Kidney tubule cell (primary cell): ENCODE measurements around the gene PRKCA.
"Not testable (repeated sequence)": the region's sequence is repeated elsewhere in the genome, so short reads cannot be mapped to it uniquely, and the experiment has no call there.

ENCODE experiments used
- DNase-seq: peaks from one replicate; pipeline ENCODE4 v3.0.0-alpha.2; 2018; ENCODE audit warnings: low spot score

The PRKCA gene

DNA sequence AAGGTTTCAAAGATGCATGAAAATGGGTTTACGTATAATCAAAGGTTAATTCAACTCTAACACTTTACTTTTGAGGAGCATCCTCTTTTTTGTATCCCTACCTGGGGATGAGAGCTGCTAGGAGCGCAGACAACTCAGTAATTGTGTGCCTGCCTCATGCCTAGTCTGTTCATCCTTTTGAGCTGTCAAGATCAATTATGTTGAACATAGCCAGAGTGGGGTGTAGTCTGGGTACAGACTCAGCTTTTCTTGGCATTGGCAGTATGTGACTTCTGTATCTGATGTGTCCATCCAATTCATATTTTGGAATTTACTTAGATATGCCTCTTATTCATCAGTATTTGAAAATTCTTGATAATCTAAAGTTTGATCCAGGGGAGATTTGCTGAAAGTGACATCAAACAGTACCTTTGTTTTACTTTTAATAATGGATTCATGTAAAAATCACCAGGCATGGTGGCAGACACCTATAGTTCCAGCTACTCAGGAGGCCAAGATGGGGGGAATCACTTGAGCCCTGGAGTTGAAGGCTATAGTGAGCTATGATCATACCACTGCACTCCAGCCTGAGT is 24.1 kb downstream of the PRKCA start:
- no peak for DNase-seq

- no peak for DNase-seq
These were observed 28.2 kb downstream of the PRKCA start for GRCh38 chr17:66330646-66331037.

- DNase-seq: no peak
These were observed 28.8 kb downstream of the PRKCA start for GRCh38 chr17:66331038-66331816.

- DNase-seq: no peak
These were observed 33.4 kb downstream of the PRKCA start for GRCh38 chr17:66335797-66336196.

DNA sequence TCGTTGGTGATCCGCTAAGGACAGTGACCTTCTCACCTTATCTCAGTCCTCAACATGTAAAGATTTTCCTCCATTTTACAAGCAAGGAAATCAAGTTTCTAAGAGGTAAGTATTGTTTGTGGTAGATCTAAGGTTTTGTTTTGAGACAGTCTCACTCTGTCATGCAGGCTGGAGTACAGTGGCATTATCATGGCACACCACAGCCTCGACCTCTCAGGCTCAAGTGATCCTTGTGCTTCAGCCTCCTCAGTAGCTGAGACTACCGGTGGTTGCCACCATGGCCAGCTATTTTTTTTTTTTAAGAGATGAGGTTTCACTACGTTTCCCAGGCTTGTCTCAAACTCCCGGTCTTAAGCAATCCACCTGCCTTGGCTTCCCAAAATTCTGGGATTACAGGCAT is 34.9 kb downstream of the PRKCA start:
- DNase-seq: no peak

GRCh38 chr17:66337866-66338485 is 35.6 kb downstream of the PRKCA start:
- no peak for DNase-seq

GRCh38 chr17:66338937-66339336 is 36.5 kb downstream of the PRKCA start:
- no peak for DNase-seq

DNA sequence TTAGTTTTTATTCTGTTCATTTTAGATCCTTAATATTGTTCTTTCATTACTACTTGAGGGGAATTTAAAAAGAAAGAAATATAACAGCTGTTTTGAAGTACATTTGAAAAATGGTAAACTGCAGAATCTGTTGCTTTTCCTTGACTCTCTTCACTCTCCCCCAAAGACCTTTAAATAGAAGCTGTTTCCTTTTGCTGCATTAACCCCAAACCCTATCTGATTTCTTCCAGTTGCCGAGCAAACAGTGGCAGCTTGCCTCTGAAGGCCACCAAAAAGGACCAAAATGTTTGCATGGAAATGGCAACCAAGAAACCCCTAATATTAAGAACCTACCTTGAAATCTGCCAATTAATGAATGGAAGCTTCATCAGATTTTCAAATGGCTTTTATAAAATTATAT is 37.1 kb downstream of the PRKCA start:
- no peak for DNase-seq

DNA sequence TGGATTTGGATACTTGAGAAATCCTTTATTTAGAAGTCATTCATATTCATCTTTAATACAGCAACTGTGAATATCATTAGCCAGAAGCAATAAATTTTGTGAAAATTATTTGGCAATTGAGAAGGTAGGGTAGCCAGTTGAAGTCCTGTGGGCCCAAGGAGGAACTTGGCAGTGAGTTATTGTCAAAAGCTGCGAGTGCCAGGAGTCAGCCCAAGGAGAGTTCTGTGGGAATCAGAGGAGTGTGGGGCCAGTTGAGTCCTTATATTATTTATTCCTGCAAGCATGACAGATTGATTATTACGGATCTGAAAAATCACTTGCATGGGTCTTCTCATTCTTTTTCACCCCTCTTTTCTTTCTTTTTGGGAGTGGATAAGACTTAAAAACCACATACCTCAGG is 38.3 kb downstream of the PRKCA start:
- DNase-seq: no peak

GRCh38 chr17:66341462-66341861 is 39.0 kb downstream of the PRKCA start:
- DNase-seq: peak; percentile 33

DNA sequence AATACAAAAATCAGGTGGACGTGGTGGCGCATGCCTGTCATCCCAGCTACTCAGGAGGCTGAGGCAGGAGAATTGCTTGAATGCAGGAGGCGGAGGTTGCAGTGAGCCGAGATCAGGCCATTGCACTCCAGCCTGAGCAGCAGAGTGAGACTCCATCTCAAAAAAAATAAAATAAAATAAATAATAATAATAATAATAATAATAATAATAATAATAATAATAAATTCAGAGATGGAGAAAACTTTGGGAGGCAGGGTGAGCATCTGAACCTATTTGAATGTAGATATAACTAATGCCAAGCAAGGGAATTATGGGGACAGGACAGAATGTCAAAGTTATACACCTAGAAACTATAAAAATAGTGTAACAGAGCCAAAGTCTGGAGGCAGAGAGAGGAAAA is 39.9 kb downstream of the PRKCA start:
- not testable (repeated sequence) for DNase-seq

DNA sequence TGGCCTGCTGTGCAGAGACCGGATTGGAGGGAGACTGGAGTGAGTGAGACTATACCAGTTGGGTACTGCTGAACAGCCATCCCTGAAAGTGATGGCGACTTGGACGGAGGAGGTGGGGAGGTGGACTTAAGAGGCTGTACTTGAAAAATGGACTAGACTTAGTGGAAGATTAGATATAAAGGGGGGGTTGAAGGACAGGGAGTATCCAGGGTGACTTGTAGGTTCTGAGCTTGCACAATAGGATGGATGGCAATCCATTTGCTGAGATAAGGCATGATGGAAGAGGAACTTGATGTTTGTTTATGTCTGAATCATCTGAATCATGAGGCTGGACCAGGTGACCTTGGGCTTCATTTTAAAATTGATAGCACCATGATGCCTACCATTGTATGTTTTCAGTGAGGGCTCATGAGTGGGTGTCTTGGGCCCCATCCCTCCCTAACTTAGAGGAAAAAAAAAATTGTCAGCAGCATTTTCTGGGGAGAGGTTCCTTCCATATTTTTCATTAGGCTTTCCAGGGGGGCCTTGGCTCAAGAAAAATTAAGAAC is 41.2 kb downstream of the PRKCA start:
- DNase-seq: no peak

GRCh38 chr17:66344473-66344872 is 42.1 kb downstream of the PRKCA start:
- no peak for DNase-seq

DNA sequence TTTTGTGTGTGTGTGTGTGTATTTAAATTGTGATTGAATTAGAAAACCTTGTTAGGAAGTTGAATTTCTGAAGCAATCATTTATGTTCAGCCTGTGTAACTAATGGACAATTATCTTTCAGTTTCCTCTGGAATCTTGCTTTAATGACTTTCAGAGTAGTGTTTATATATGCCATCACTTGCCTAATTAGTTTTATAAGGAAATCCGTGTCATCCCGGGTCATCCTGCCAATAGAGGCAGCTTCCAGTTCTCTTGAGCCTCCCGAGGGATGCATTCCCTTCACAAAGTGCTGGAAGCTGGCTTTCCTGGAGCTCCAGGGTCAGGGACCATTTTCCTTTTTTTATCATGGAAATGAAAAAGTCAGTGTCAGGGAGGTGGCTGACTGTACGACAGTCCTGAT is 42.9 kb downstream of the PRKCA start:
- no peak for DNase-seq

- DNase-seq: not testable (repeated sequence)
These were observed 43.7 kb downstream of the PRKCA start for GRCh38 chr17:66345949-66346638.

DNA sequence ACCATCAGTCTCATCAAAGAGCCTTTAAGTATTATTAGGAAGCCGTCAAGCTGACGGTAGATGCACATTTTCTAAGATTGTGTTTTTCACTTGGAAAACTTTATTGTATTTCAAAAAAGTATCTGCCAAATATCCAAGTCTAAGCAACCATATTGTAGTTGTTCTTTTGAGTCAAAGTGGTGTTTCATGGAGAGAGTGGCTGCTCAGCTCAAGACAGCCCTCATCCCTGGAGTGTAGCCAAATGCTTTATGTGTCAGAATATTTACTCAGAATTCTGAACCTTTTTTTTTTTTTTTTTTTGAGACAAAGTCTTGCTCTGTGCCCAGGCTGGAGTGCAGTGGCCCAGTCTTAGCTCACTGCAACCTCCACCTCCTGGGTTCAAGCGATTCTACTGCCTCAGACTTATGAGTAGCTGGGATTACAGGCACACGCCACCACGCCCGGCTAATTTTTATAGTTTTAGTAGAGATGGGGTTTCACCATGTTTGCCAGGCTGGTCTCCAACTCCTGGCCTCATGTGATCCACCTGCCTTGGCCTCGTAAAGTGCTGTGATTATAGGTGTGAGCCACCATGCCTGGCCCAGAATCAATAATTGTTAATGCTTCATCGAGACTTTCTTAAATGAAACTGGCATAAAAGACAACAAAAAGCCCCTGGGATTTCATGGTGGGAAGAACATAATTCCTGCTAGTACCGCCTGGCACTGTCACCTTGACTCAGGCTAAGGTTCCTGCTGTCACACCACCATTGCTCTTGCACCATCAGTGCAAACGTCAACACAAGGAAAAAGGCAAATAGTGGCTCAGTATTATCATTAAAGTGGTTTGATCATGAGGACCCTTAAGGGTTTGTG is 45.5 kb downstream of the PRKCA start:
- DNase-seq: peak; percentile 60

DNA sequence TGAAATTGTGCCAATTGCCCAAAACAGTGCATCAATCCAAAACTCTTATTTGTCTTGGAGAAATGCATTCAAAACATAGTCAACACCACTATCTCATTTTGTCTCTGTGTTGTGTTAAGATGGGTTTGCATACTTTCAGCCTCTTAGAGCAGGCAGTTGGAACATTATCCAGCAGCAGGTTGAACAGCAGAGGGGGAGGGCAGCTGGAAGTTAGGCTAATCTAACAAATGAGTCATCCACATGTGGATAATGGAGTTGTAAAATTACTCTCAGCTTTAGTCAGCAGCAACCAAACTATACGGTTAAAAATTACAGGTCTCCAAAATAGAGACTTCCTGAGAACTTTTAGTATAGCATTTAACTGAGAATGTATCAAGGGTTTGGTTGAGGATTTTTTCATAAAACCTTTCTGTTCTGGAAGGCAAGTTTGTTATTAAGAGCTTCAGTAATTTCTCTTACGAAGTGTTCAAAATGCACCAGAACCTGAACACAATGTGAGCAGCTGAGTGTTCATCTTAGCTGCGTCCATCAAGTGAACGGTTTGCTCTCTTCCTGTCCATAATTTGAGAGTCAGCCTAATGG is 46.3 kb downstream of the PRKCA start:
- DNase-seq: peak; percentile 80

- DNase-seq: no peak
These were observed 47.3 kb downstream of the PRKCA start for GRCh38 chr17:66349521-66350254.

DNA sequence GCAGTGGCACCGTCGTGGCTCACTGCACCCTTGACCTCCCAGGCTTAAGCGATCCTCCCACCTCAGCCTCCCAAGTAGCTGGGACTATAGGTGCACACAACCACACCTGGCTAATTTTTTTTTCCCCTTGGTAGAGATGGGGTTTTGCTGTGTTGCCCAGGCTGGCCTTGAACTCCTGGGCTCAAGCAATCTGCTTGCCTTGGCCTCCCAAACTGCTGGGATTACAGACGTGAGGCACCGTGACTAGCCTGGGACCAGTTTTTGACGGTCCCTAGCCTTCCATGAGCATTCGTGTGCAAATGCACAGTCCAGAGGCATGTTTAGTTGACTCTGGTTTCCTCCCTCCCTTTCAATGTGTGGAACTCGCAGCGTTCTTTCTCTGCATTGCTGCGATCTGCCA is 48.2 kb downstream of the PRKCA start:
- not testable (repeated sequence) for DNase-seq

- DNase-seq: peak; percentile 88
These were observed 48.6 kb downstream of the PRKCA start for GRCh38 chr17:66351033-66351432.

DNA sequence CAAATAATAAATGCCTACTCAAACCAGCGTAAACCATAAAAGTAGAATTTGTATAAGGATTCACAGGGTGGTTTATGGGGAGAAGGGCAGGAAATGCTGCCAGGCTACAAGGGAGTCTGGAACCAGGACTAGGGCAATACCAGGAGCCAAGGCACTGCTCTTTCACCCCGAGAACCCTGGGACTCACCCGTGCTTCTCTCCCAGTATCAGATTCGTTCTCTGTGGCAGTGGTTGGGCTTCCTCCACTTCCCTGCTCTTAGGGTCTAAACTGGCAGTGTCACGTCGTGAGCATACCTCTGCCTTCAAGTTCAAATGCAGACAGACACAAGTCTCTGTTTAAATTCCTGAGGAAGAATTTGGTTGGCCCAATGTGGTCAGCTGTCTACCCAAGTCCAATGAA is 49.3 kb downstream of the PRKCA start:
- no peak for DNase-seq
